Measurements from ENCODE around the gene IL27RA.

Gene IL27RA

GRCh38 chr19:14005349-14006084 lies 26.0 kb upstream of the IL27RA start:
- TF ChIP-seq REST (IDR thresholded peaks at IDR 0.05; ENCODE audit: insufficient read depth in 1 of 2, low read depth in 2 of 2, low read length in 2 of 2) = no peak
- TF ChIP-seq TAF1 (IDR thresholded peaks at IDR 0.05; ENCODE audit: borderline replicate concordance, insufficient read depth, low read length) = no peak
- TF ChIP-seq POLR2AphosphoS5 (IDR thresholded peaks at IDR 0.05; ENCODE audit: low read depth, low read length) = no peak
- no peak for TF ChIP-seq SIN3A (IDR thresholded peaks at IDR 0.05; ENCODE audit: borderline replicate concordance, insufficient read depth, low read length)
- TF ChIP-seq FOXP2 (optimal IDR thresholded peaks at IDR 0.05; ENCODE audit: borderline replicate concordance, extremely low read depth, extremely low read length, insufficient read depth) = no peak

- TF ChIP-seq SIN3A (IDR thresholded peaks at IDR 0.05; ENCODE audit: borderline replicate concordance, insufficient read depth, low read length) = peak; percentile 65; the same call in 1 of the 2 replicates
- TF ChIP-seq TAF1 (IDR thresholded peaks at IDR 0.05; ENCODE audit: borderline replicate concordance, insufficient read depth, low read length) = no peak
- TF ChIP-seq REST (IDR thresholded peaks at IDR 0.05; ENCODE audit: insufficient read depth in 1 of 2, low read depth in 2 of 2, low read length in 2 of 2) = no peak
- TF ChIP-seq FOXP2 (optimal IDR thresholded peaks at IDR 0.05; ENCODE audit: borderline replicate concordance, extremely low read depth, extremely low read length, insufficient read depth) = peak; percentile 97
- TF ChIP-seq POLR2AphosphoS5 (IDR thresholded peaks at IDR 0.05; ENCODE audit: low read depth, low read length) = no peak
Observed at GRCh38 chr19:14006085-14006765, 25.3 kb upstream of the IL27RA start, which contains the start of gene RFX1. Gene RFX1 (minus strand): TSS chr19:14006320. CDS start chr19:13993843, 12,477 bp downstream.

GRCh38 chr19:14006766-14007562 lies 24.6 kb upstream of the IL27RA start:
- 0 out of 2 replicates have a peak, but pooled peaks have one; percentile 28 for TF ChIP-seq POLR2AphosphoS5 (IDR thresholded peaks at IDR 0.05; ENCODE audit: low read depth, low read length)
- no peak for TF ChIP-seq TAF1 (IDR thresholded peaks at IDR 0.05; ENCODE audit: borderline replicate concordance, insufficient read depth, low read length)
- peak; percentile 55 for TF ChIP-seq FOXP2 (optimal IDR thresholded peaks at IDR 0.05; ENCODE audit: borderline replicate concordance, extremely low read depth, extremely low read length, insufficient read depth)
- no peak for TF ChIP-seq SIN3A (IDR thresholded peaks at IDR 0.05; ENCODE audit: borderline replicate concordance, insufficient read depth, low read length)

- TF ChIP-seq REST (IDR thresholded peaks at IDR 0.05; ENCODE audit: insufficient read depth in 1 of 2, low read depth in 2 of 2, low read length in 2 of 2) (no peak), TAF1 (IDR thresholded peaks at IDR 0.05; ENCODE audit: borderline replicate concordance, insufficient read depth, low read length) (no peak), POLR2AphosphoS5 (IDR thresholded peaks at IDR 0.05; ENCODE audit: low read depth, low read length) (no peak), SIN3A (IDR thresholded peaks at IDR 0.05; ENCODE audit: borderline replicate concordance, insufficient read depth, low read length) (no peak), FOXP2 (optimal IDR thresholded peaks at IDR 0.05; ENCODE audit: borderline replicate concordance, extremely low read depth, extremely low read length, insufficient read depth) (no peak)
Observed at GRCh38 chr19:14012378-14012915, 19.1 kb upstream of the IL27RA start.

Measured in PFSK-1 (cell line).